Measurements from ENCODE around the gene HARBI1. TPM values are rescaled to one million over a fixed set of nuclear protein-coding genes. Genes with fewer than 3 reads are reported as not detected.
A peak's percentile ranks its signal among the peaks of the same experiment; 100 is the strongest.

HARBI1 gene
- total and polyA plus RNA-seq, 9 of the 15 experiments (the other 6 are each of a cell fraction or from before 2014, with no cell fraction given) = 3.5 to 8.4 (median 5.5) TPM

GRCh38 chr11:46559815-46560214 is 57.2 kb downstream of the HARBI1 start:
- FAIRE-seq (no peak), ATAC-seq (no peak), DNase-seq (ENCODE audit: extremely low read depth in 1 of 4, low spot score in 3 of 4) (no peak)
- H4K20me1 ChIP-seq (replicated peaks; ENCODE audit: control insufficient read depth, insufficient read depth, low read length) = no peaks in the 10 kb centered on the region; the same call in 1 of the 2 replicates
- peak overlapping the region in 1 of 2 experiments; percentile 48; a peak in 1 of 4 replicates for H3K9ac ChIP-seq (ENCODE audit: insufficient read depth in 1 of 2, low read depth in 2 of 2, low read length in 2 of 2)
- no peaks in the 10 kb centered on the region for H3K9me3 ChIP-seq (replicated peaks; ENCODE audit: control insufficient read depth, insufficient read depth, low read depth, low read length)
- H3K79me2 ChIP-seq (ENCODE audit: control insufficient read depth, insufficient read depth, low read length) = peaks cover 79% of the 10 kb centered on the region
- H3K4me3 ChIP-seq = 0 out of 2 replicates have a peak overlapping the region, but pooled peaks have one; percentile 20
- H2AFZ ChIP-seq (ENCODE audit: low read depth, low read length) = no peak overlapping the region
- CTCF ChIA-PET (ENCODE audit: low intra/inter-chr PET ratio) = no interaction called here
- POLR2A ChIA-PET = interaction anchor here (1.0 to 3.4 kb wide), 9 partner anchors 9 to 34 kb away, joined by 3 to 20 read pairs (median 4); partner anchors contain the start of gene AMBRA1
- 0 out of 2 replicates have a peak overlapping the region, but pooled peaks have one; percentile 69 for H3K4me2 ChIP-seq (ENCODE audit: insufficient read depth, low read length)
- peak overlapping the region; percentile 70; the same call in 1 of the 3 replicates for H3K27ac ChIP-seq (ENCODE audit: extremely low read depth, low read depth, low read length)
- H3K4me1 ChIP-seq (replicated peaks in 1 of 2; ENCODE audit: control insufficient read depth in 2 of 2, insufficient read depth in 2 of 2, low read length in 2 of 2) = peaks cover 20 to 34% of the 10 kb centered on the region in 2 experiments
- no TSS peak for BruUV-seq (replicated peaks)
- no peaks in the 10 kb centered on the region for H3K27me3 ChIP-seq (ENCODE audit: control insufficient read depth in 2 of 2, insufficient read depth in 2 of 2, low read length in 2 of 2)
- in situ Hi-C loops (cut with MboI) = no loop called here
- no peaks in the 10 kb centered on the region for H3K36me3 ChIP-seq (ENCODE audit: control insufficient read depth, insufficient read depth, low read length)
- no peaks in the 10 kb centered on the region for H3K9me1 ChIP-seq (ENCODE audit: control insufficient read depth, insufficient read depth, low read length)
- intact Hi-C loops (cut with micrococcal nuclease) = loop anchor here (5.0 kb wide), 2 partner anchors 32 to 57 kb away; partner anchors contain the start of genes AMBRA1, ATG13 and HARBI1
- WGBS (ENCODE audit: insufficient coverage, low coverage, missing lambda C conversion rate) = 31% methylated on average over 1 of the region's 1 CpG
- TF ChIP-seq ZNF780A (CRISPR knock-in tag; IDR thresholded peaks at IDR 0.05) = no peak
- TF ChIP-seq ZNF384 (IDR thresholded peaks at IDR 0.05; ENCODE audit: low read depth, low read length) = no peak
- TF ChIP-seq HOXB6 (CRISPR knock-in tag; IDR thresholded peaks at IDR 0.05; ENCODE audit: borderline replicate concordance) = no peak
- TF ChIP-seq CUX1 (CRISPR knock-in tag; IDR thresholded peaks at IDR 0.05) = no peak
- no peak for TF ChIP-seq HDAC3 (IDR thresholded peaks at IDR 0.05; ENCODE audit: borderline replicate concordance, partially characterized antibody)
- TF ChIP-seq SNIP1 (IDR thresholded peaks at IDR 0.05; ENCODE audit: low read depth) = no peak
- TF ChIP-seq ZNF785 (CRISPR knock-in tag; IDR thresholded peaks at IDR 0.05) = no peak
- TF ChIP-seq ARID3B (CRISPR knock-in tag; IDR thresholded peaks at IDR 0.05; ENCODE audit: borderline replicate concordance) = no peak
- TF ChIP-seq CBX5 (IDR thresholded peaks at IDR 0.05; ENCODE audit: borderline replicate concordance, low read depth) = no peak
- no peak for TF ChIP-seq STAT5A (IDR thresholded peaks at IDR 0.05; ENCODE audit: borderline replicate concordance, low read length)
- no peak for TF ChIP-seq E2F4 (CRISPR knock-in tag; IDR thresholded peaks at IDR 0.05; ENCODE audit: low read depth)
- TF ChIP-seq ERF (CRISPR knock-in tag; IDR thresholded peaks at IDR 0.05) = no peak
- TF ChIP-seq MAZ (CRISPR knock-in tag; conservative IDR thresholded peaks at IDR 0.05 in 1 of 2, IDR thresholded peaks at IDR 0.05 in 1 of 2) = no peak
- no peak for TF ChIP-seq ZBTB17 (CRISPR knock-in tag; IDR thresholded peaks at IDR 0.05)
- no peak for TF ChIP-seq HMG20A (CRISPR knock-in tag; conservative IDR thresholded peaks at IDR 0.05)

Measured in K562 (cell line).